ENCODE measurements around the gene TPPP2.

The TPPP2 gene

DNA sequence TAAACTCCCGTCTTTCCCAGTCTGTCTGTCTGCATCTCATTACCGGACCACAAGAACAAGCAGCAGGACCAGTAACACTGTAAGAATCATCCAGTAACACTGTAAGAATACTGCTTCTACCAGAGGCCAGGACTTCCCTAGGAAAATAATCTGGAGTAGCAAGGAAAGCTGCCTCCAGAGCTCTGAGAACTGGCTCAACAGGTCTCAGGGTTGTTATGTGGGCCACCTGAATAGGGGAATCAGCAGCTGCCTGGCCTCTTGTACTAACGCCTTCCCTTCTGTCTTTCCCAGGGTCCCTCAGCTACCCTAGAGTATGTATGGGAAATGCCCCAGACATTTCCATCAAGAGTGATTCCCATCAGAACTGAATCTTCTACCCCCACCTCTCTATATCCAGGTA, 31.9 kb upstream of the TPPP2 start:
- TF ChIP-seq, protein P1, sequence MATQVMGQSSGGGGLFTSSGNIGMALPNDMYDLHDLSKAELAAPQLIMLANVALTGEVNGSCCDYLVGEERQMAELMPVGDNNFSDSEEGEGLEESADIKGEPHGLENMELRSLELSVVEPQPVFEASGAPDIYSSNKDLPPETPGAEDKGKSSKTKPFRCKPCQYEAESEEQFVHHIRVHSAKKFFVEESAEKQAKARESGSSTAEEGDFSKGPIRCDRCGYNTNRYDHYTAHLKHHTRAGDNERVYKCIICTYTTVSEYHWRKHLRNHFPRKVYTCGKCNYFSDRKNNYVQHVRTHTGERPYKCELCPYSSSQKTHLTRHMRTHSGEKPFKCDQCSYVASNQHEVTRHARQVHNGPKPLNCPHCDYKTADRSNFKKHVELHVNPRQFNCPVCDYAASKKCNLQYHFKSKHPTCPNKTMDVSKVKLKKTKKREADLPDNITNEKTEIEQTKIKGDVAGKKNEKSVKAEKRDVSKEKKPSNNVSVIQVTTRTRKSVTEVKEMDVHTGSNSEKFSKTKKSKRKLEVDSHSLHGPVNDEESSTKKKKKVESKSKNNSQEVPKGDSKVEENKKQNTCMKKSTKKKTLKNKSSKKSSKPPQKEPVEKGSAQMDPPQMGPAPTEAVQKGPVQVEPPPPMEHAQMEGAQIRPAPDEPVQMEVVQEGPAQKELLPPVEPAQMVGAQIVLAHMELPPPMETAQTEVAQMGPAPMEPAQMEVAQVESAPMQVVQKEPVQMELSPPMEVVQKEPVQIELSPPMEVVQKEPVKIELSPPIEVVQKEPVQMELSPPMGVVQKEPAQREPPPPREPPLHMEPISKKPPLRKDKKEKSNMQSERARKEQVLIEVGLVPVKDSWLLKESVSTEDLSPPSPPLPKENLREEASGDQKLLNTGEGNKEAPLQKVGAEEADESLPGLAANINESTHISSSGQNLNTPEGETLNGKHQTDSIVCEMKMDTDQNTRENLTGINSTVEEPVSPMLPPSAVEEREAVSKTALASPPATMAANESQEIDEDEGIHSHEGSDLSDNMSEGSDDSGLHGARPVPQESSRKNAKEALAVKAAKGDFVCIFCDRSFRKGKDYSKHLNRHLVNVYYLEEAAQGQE (IDR thresholded peaks at IDR 0.05; ENCODE audit: insufficient read depth in 1 of 2, low read depth in 2 of 2, low read length in 2 of 2) = no peak
- TF ChIP-seq TAF1 (IDR thresholded peaks at IDR 0.05; ENCODE audit: borderline replicate concordance, insufficient read depth, low read length) = no peak
- TF ChIP-seq SIN3A (IDR thresholded peaks at IDR 0.05; ENCODE audit: borderline replicate concordance, insufficient read depth, low read length) = no peak
- no peak for TF ChIP-seq POLR2AphosphoS5 (IDR thresholded peaks at IDR 0.05; ENCODE audit: low read depth, low read length)

DNA sequence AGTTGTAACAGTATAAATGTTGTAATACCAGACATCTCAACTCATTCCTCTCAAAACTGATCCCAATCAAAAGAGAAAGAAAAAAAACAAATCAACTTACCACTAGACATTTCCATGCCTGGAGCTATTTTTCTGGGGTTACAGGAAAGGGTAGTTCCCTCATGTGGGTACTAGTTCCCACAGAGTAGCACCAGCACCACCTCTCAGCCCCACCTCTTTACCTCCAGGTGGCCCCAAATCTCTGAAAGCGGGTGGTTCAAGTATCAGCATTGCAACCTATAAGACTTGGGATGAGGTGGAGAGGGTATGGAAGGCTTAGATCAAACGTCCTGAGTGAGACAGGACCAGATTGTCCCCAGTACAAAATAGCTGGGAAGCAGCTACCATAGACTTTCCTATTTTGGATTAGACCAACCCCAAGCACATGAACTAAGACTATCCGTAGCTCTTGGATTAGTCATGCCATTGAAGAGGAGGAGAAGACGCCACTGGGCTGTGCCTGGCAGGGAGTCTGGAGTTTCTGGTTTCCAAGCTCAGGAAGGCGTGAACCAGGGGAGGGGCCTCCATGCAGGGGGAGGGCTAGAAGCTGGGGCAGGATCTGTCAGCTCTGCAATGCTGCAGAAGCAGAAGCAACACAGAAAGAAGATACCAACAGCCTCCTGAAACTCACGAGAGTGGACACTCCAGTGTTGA, 31.2 kb upstream of the TPPP2 start, which contains the start of gene SLC39A2:
SLC39A2 (plus strand) TSS at position 620 of the 693 bp plus-strand sequence. CDS start 154 bp downstream, outside the sequence.
- TF ChIP-seq, protein P1 (IDR thresholded peaks at IDR 0.05; ENCODE audit: insufficient read depth in 1 of 2, low read depth in 2 of 2, low read length in 2 of 2) = no peak
- TF ChIP-seq FOXP2 (optimal IDR thresholded peaks at IDR 0.05; ENCODE audit: borderline replicate concordance, extremely low read depth, extremely low read length, insufficient read depth) = no peak
- TF ChIP-seq POLR2AphosphoS5 (IDR thresholded peaks at IDR 0.05; ENCODE audit: low read depth, low read length) = no peak
- no peak for TF ChIP-seq TAF1 (IDR thresholded peaks at IDR 0.05; ENCODE audit: borderline replicate concordance, insufficient read depth, low read length)
- no peak for TF ChIP-seq SIN3A (IDR thresholded peaks at IDR 0.05; ENCODE audit: borderline replicate concordance, insufficient read depth, low read length)

DNA sequence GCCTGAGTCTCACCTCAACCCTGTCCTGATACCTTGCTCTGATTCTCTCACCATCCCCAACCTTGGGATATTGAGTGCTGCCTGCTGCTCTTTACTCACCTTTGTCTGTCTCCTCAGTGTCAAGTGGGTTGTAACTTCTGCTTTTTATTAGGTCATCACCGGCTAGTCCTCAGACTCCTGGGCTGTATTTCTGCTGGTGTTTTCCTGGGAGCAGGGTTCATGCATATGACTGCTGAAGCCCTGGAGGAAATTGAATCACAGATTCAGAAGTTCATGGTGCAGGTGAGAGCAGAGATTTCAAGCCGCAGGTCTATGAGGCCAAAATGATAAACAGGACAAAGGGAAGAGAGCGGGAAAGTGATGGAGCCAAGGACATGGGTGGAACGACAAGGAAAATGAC, 30.4 kb upstream of the TPPP2 start:
- TF ChIP-seq SIN3A (IDR thresholded peaks at IDR 0.05; ENCODE audit: borderline replicate concordance, insufficient read depth, low read length) (no peak), POLR2AphosphoS5 (IDR thresholded peaks at IDR 0.05; ENCODE audit: low read depth, low read length) (no peak), FOXP2 (optimal IDR thresholded peaks at IDR 0.05; ENCODE audit: borderline replicate concordance, extremely low read depth, extremely low read length, insufficient read depth) (no peak), TAF1 (IDR thresholded peaks at IDR 0.05; ENCODE audit: borderline replicate concordance, insufficient read depth, low read length) (no peak)
- TF ChIP-seq, protein P1 (IDR thresholded peaks at IDR 0.05; ENCODE audit: insufficient read depth in 1 of 2, low read depth in 2 of 2, low read length in 2 of 2) = no peak

DNA sequence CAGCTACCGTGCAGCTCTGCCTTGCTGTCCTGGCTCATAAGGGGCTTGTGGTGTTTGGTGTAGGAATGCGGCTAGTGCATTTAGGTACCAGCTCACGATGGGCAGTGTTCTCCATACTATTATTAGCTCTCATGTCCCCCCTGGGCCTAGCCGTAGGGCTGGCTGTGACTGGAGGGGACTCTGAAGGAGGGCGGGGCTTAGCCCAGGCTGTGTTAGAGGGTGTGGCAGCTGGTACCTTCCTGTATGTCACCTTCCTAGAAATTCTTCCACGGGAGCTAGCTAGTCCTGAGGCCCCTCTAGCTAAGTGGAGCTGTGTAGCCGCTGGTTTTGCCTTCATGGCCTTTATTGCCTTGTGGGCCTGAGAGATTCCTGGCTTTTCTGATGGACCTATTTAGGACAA, 28.8 kb upstream of the TPPP2 start:
- no peak for TF ChIP-seq FOXP2 (optimal IDR thresholded peaks at IDR 0.05; ENCODE audit: borderline replicate concordance, extremely low read depth, extremely low read length, insufficient read depth)
- TF ChIP-seq, protein P1 (IDR thresholded peaks at IDR 0.05; ENCODE audit: insufficient read depth in 1 of 2, low read depth in 2 of 2, low read length in 2 of 2) = no peak
- TF ChIP-seq SIN3A (IDR thresholded peaks at IDR 0.05; ENCODE audit: borderline replicate concordance, insufficient read depth, low read length) = no peak
- no peak for TF ChIP-seq TAF1 (IDR thresholded peaks at IDR 0.05; ENCODE audit: borderline replicate concordance, insufficient read depth, low read length)
- TF ChIP-seq POLR2AphosphoS5 (IDR thresholded peaks at IDR 0.05; ENCODE audit: low read depth, low read length) = no peak
